ENCODE measurements around the gene CAMKK1.

Gene CAMKK1

DNA sequence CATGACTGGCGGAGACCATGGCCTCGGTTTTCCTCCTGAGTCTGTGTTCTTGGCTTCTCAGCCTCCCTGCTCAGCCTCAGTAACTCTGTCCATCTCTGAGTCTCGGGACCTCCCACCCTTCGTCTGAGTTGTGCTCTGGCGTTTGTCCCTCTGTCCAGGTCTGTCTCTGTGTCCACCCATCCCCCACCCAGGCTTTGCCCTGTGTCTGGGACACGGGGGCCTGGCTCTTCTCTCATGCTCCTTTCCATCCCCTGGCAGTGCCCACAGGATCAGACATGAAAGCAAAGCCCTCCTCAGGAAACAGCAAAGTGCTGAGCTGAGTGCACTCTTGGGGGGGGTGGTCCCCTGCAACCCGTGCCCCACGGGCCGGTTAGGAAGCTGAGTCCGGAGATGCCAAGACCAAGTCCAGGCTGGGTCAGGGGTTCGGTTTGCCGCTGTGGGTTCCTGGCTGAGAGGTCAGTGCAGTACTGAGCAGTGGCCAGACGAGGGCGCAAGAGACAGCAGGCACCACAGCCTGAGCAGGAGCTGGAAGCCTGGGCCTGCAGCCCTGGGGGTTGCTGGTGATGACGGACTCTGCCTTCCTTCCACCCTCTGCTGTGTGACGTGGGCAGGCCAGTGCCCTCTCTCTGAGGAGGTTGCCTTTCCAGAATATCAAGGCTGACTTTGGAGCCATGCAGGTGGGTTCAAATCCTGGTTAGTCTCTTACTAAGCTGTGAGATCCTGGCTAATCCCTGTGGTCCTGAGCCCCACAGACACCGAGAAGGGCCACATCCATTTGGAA, 20.9 kb upstream of the CAMKK1 start:
- Mint-ChIP-seq H3K4me3 (peak overlapping the region; percentile 25 to 33), H3K27ac (peak overlapping the region; percentile 69 to 88), H3K9me3 (no peaks in the 10 kb centered on the region), H3K4me1 (ENCODE audit: low read depth in 2 of 2) (peaks cover 32 to 34% of the 10 kb centered on the region in 2 donors), H3K27me3 (no peaks in the 10 kb centered on the region), H3K36me3 (ENCODE audit: insufficient read depth) (peaks cover 6% of the 10 kb centered on the region)
- DNase-seq (peak; percentile 80 to 83 (median 82)), ATAC-seq (replicated peaks) (peak; percentile 62)

DNA sequence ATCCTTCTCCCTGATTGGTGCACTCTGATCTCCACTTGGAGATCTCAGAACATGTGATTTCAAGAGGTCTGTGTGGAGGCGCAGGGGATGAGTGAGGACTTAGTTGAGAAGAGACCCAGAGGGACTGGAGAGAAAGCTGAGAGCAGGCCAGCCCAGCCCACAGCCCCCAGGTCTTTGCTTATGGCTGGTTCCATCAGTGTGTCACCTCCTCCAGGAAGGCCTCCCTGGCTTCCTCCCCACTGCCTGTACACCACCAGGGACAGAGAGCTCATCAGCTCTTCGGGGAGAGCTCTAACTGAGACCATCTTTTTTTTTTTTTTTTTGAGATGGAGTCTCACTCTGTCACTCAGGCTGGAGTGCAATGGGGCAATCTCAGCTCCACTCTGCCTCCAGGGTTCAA, 20.0 kb upstream of the CAMKK1 start:
- peaks cover 32 to 34% of the 10 kb centered on the region in 2 donors for H3K4me1 Mint-ChIP-seq (ENCODE audit: low read depth in 2 of 2)
- DNase-seq (no peak), ATAC-seq (replicated peaks) (no peak)
- no peaks in the 10 kb centered on the region for H3K9me3 Mint-ChIP-seq
- H3K36me3 Mint-ChIP-seq (ENCODE audit: insufficient read depth), result peaks cover 6% of the 10 kb centered on the region
- H3K4me3 Mint-ChIP-seq, result no peak overlapping the region
- peak overlapping the region in 1 of 2 donors; percentile 30 for H3K27ac Mint-ChIP-seq
- no peaks in the 10 kb centered on the region for H3K27me3 Mint-ChIP-seq

DNA sequence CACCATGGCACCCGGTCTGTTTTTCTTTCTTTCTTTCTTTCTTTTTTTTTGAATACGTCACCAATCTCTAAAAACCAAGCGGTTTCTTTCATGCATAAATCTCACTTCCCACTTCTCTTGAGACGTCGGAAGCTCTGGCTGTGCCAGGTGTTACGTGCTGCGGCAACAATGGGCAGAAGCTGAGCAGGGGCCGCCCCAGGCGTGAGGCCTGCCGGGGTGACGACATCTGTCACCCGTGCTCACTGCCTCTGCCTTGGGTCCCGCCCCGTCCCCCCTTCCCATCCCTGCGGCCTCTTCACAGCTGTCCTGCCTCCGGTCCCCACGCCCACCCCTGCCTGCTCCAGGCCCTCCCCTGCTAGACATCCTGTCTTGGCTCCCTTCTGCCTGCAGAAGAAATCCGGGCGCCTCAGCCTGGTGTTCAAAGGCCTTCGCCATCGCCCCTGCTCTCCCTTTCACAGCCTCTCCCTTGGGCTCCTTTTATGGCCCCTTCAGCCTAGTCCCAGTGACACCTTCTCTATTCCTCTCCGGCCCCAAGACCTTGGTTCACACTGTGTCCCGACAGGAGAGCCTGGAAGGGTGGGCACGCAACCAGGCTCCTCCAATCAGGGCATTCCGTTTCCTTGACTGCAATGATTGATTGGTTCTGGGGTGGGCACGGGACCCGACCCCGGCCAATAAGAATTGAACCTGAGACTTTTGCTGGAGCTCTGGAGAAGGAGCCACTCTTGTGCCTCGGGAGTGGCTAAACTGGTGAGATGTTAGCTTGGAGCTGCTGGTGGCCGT, 18.6 kb upstream of the CAMKK1 start:
- H3K4me1 Mint-ChIP-seq (ENCODE audit: low read depth in 2 of 2), result peaks cover 24 to 29% of the 10 kb centered on the region in 2 donors
- H3K27me3 Mint-ChIP-seq, result no peaks in the 10 kb centered on the region
- H3K4me3 Mint-ChIP-seq, result peak overlapping the region in 1 of 2 donors; percentile 46
- DNase-seq (peak; percentile 58 to 65 (median 59)), ATAC-seq (replicated peaks) (peak; percentile 88)
- peak overlapping the region; percentile 76 to 93 for H3K27ac Mint-ChIP-seq
- H3K36me3 Mint-ChIP-seq (ENCODE audit: insufficient read depth), result peaks cover 6% of the 10 kb centered on the region
- no peaks in the 10 kb centered on the region for H3K9me3 Mint-ChIP-seq

DNA sequence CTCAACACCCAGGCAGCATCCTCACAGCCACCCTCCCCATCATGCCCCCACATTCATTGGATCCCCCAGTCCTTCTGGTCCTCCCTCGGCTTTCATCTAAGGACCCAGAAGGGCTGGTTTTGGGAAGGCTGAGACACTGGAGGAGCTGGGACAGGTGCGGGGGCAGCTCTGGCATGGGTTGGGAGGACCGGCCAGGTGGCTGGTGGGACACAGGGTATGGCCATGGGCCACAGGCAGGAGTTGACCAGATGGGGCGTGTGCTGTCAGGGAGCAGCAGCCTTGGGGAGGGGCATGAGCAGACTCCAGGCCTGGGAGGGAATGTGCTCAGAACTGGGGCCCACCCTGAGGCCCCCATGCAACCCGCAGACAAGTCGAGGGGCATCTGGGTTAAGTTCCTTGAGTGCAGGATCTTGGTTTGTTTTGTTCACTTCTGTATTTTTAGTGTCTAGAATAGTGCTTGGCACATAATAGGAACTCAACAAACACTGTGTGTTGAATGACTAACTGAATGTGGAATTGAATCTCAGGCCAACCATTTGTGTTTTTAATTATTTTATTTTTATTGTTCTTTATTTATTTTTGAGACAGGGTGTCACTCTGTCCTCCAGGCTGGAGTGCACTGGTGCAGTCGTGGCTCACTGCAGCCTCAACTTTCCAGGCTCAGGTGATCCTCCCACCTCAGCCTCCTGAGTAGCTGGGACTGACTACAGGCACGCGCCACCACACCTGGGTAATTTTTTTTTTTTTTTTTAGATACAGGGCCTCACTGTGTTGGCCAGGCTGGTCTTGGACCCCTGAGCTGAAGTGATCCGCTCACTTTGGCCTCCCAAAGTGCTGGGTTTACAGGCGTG, 17.8 kb upstream of the CAMKK1 start:
- Mint-ChIP-seq H3K9me3 (no peaks in the 10 kb centered on the region), H3K4me1 (ENCODE audit: low read depth in 2 of 2) (peaks cover 18 to 21% of the 10 kb centered on the region in 2 donors), H3K27ac (peak overlapping the region; percentile 76 to 93), H3K4me3 (peak overlapping the region; percentile 34 to 46), H3K27me3 (no peaks in the 10 kb centered on the region), H3K36me3 (ENCODE audit: insufficient read depth) (peaks cover 1% of the 10 kb centered on the region)
- ATAC-seq (replicated peaks) (no peak), DNase-seq (no peak)

DNA sequence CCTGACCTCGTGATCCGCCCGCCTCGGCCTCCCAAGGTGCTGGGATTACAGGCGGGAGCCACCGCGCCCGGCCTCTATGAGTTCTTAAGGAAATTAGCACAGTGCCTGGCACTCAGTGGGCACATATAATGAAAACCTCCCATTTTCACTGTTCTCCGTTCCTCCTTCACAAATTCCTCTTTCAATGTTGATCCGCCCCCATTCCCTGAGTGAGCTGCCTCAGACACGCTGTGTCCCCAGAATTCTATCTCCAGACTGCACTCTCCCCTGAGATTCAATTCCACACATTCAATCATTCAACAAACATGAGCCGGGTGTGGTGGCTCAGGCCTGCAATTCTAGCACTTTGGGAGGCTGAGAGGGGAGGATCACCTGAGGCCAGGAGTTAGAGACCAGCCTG, 16.4 kb upstream of the CAMKK1 start:
- Mint-ChIP-seq H3K36me3 (ENCODE audit: insufficient read depth) (no peaks in the 10 kb centered on the region), H3K9me3 (no peaks in the 10 kb centered on the region), H3K27ac (peak overlapping the region in 1 of 2 donors; percentile 93), H3K27me3 (no peaks in the 10 kb centered on the region), H3K4me3 (no peak overlapping the region), H3K4me1 (ENCODE audit: low read depth in 2 of 2) (peaks cover 14 to 16% of the 10 kb centered on the region in 2 donors)
- ATAC-seq (replicated peaks) (no peak), DNase-seq (no peak)

DNA sequence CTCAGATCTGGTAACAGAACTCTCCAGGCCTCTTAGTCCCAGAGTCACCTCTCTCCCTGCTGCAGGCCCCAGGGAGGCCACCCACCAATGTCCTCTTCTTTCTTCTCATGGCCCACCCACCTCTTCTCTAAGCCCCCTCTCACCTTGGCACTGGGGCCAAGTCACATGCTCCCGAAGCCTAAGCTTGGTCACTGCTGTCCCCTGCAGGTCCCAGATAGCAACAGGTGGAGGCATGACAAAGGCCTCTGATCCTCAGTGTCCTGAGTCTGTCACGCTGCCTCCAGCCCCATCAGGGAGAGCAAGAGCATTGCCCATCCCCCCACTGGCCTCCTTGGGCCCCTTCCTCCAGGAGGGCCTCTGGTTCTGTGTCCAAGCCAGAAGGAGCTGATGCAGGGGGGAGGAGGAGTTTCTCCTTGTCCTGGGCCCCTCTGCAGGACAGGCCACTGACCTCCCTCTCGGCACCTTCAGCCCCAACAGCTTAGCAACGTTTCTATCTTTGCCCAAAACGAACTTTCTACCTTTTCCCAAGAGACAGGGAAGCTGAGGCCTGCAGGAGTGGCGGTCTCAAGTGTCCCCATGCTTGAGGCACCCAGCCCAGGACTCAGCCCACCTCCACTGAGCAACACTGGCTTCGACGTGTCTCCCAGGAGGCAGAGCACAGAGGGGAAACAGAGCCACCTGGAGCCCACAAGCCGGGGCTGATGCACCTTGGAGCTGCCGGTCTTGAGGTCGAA, 14.8 kb upstream of the CAMKK1 start:
- H3K27me3 Mint-ChIP-seq, result no peaks in the 10 kb centered on the region
- DNase-seq (no peak), ATAC-seq (replicated peaks) (no peak)
- peak overlapping the region in 1 of 2 donors; percentile 32 for H3K27ac Mint-ChIP-seq
- H3K4me3 Mint-ChIP-seq, result no peak overlapping the region
- peaks cover 5 to 9% of the 10 kb centered on the region in 2 donors for H3K4me1 Mint-ChIP-seq (ENCODE audit: low read depth in 2 of 2)
- H3K9me3 Mint-ChIP-seq, result no peaks in the 10 kb centered on the region
- H3K36me3 Mint-ChIP-seq (ENCODE audit: insufficient read depth), result no peaks in the 10 kb centered on the region

DNA sequence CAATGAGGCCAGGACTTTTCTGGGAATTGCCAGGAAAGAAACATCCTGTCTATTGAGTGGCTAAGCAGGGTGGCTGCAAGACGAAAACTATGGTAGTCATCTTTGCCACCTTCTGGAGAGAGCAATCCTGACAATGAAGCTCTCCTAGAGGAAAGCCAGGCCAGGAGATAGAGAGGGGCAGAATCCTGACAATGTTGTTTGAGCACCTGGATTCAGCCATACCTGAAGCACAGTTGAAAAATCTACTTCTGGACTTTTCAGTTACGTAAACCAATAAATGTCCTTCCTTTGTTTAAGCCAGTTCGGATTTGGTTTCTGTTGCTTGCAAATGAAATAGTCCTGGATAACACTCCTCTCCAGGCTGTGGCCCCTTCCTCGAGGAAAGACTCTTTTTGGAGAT, 14.0 kb upstream of the CAMKK1 start:
- ATAC-seq (replicated peaks) (no peak), DNase-seq (no peak)
- H3K27ac Mint-ChIP-seq, result peak overlapping the region in 1 of 2 donors; percentile 28
- H3K27me3 Mint-ChIP-seq, result no peaks in the 10 kb centered on the region
- peaks cover 5 to 9% of the 10 kb centered on the region in 2 donors for H3K4me1 Mint-ChIP-seq (ENCODE audit: low read depth in 2 of 2)
- no peak overlapping the region for H3K4me3 Mint-ChIP-seq
- no peaks in the 10 kb centered on the region for H3K36me3 Mint-ChIP-seq (ENCODE audit: insufficient read depth)
- no peaks in the 10 kb centered on the region for H3K9me3 Mint-ChIP-seq

DNA sequence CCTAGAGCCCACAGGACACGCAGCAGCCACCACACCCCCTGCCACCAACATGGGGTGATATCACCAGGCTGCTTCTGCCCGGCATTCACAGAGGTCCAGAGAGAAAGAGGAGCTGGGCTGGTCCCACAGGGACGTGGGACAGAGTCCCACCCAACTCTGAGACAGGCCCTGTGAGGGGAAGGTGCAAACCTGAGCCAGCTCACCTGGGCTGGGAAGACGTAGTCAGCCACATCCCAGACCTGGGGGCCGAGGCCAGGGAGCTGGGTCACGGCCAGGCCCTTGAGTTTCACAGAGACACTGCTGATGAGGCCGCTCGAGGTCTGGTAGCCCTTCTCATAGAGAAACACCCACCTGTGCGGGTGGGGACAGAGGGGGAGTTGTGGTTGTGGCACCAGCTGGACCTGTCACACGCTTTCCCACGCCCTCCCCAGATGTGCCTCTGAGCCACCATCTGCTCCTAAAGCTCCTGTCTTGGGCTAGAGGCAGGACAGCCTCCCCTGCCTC, 12.2 kb upstream of the CAMKK1 start:
- Mint-ChIP-seq H3K4me1 (ENCODE audit: low read depth in 2 of 2) (no peaks in the 10 kb centered on the region), H3K27me3 (no peaks in the 10 kb centered on the region), H3K27ac (no peak overlapping the region), H3K9me3 (no peaks in the 10 kb centered on the region), H3K36me3 (ENCODE audit: insufficient read depth) (no peaks in the 10 kb centered on the region), H3K4me3 (no peak overlapping the region)
- ATAC-seq (replicated peaks), result no peak
- DNase-seq, result no peak

DNA sequence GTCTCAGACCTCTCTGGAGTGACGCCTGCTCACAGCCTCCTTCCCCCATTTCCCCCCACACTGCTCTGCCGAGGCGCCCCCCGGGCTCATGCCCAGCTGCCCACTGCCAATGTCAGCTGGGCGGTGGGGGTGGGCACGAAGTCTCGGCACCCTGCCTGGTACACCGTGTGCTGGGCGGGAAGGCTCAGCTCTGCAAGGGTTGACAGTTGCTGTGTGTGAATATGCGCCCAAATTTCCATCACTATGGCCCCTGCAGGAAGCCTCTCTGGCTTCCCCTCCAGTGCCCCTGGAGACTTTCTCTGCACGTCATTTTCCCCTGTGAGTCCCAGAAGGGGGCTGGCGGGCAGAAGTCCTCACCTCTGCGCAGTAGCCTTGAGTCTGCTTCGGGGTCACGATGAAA, 11.6 kb upstream of the CAMKK1 start:
- Mint-ChIP-seq H3K27ac (no peak overlapping the region), H3K36me3 (ENCODE audit: insufficient read depth) (no peaks in the 10 kb centered on the region), H3K27me3 (no peaks in the 10 kb centered on the region), H3K4me3 (no peak overlapping the region), H3K4me1 (ENCODE audit: low read depth in 2 of 2) (no peaks in the 10 kb centered on the region), H3K9me3 (no peaks in the 10 kb centered on the region)
- DNase-seq (no peak), ATAC-seq (replicated peaks) (peak; percentile 21)

DNA sequence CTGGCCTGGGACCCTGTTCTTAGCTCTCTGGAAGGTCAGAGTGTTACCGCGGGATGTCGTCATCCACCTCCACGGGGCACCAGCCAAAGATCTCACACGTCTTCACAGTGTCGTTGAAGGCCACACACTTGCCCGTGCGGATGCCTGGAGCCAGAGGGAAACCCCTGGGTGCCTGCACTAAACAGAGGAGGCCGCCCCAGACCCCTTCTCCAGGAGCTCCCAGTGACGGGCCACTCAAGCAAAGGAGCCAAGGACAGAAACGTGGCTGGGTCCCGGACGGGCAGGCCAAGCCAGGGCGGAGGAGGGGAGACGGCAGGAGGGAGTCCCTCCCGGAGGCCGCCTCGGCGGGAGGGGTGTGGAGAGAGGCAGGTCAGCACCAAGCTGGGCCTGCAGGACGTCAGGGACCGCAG, 11.0 kb upstream of the CAMKK1 start:
- Mint-ChIP-seq H3K27ac (no peak overlapping the region), H3K36me3 (ENCODE audit: insufficient read depth) (no peaks in the 10 kb centered on the region), H3K4me3 (no peak overlapping the region), H3K27me3 (no peaks in the 10 kb centered on the region), H3K4me1 (ENCODE audit: low read depth in 2 of 2) (no peaks in the 10 kb centered on the region), H3K9me3 (no peaks in the 10 kb centered on the region)
- ATAC-seq (replicated peaks) (no peak), DNase-seq (no peak)

DNA sequence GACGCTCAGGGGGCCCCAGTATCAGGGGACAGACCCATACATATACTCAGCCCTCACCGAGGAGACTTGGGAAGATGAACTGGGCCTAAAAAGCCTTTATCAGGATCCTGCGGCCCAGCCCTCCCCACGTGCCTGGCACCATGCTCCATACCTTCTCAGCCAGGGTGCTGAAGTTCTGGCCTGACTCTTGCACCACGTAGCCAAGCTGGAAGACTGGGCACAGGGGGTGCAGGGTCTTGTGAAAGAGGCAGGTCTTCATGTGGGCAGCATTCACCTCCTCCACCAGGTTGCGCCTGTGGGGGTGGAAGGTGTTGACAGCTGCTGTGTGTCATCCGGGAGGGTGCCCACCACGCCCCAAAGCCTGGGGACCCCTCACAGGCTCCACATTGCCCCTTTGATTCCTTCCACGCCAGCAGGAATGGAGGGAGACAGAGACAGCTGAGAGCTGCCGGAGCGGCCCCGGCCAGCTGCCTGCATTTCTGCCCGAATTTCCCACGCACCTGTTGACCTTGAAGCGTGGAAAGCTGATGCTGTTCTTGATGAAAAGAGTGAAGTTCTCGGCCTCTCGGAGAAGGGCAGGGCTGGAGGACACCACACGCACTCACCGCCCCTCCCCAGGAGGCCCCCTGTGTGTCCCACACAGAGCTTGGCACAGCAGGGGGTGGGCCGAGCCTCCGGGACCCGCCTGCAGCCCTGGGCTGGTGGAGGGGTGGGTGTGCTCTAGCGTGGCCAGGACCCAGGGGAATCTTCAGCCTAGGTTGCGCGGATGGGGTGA, 10.4 kb upstream of the CAMKK1 start:
- Mint-ChIP-seq H3K27ac (no peak overlapping the region), H3K9me3 (no peaks in the 10 kb centered on the region), H3K27me3 (no peaks in the 10 kb centered on the region), H3K4me3 (no peak overlapping the region), H3K36me3 (ENCODE audit: insufficient read depth) (no peaks in the 10 kb centered on the region), H3K4me1 (ENCODE audit: low read depth in 2 of 2) (no peaks in the 10 kb centered on the region)
- DNase-seq, result no peak
- ATAC-seq (replicated peaks), result no peak

DNA sequence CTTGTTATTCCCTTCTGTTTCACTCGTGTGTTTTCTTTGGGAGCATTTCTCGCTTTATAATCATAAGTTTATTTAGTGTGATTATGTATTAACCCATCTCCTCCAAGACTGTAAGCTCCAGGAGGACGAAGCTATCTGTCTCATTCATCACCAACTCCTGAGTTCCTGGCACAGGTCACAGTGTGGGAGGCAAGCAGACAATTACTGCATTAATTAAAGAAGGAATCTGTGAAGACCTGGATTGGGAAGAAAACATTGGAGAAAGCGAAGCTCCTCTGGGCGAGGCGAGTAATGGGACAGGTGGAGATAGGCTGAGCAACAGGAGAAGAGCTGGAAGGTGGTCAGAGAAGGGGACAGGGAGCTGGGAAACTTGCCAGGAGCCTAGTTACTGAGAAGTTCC, 7.8 kb upstream of the CAMKK1 start:
- Mint-ChIP-seq H3K27ac (no peak overlapping the region), H3K9me3 (no peaks in the 10 kb centered on the region), H3K4me3 (no peak overlapping the region), H3K27me3 (no peaks in the 10 kb centered on the region), H3K4me1 (ENCODE audit: low read depth in 2 of 2) (no peaks in the 10 kb centered on the region), H3K36me3 (ENCODE audit: insufficient read depth) (peaks cover 5% of the 10 kb centered on the region)
- ATAC-seq (replicated peaks) (no peak), DNase-seq (no peak)

Measured in effector memory CD8-positive, alpha-beta T cell (primary cell).